Measurements from ENCODE around the gene RNF150. TPM values are rescaled to one million over a fixed set of nuclear protein-coding genes. Genes with fewer than 3 reads are reported as not detected.

Gene RNF150
- polyA plus RNA-seq, 1 donor: 36.4 TPM

GRCh38 chr4:141131723-141132071, 1.6 kb downstream of the RNF150 start:
- DNase-seq (ENCODE audit: low read depth): no peak

DNA sequence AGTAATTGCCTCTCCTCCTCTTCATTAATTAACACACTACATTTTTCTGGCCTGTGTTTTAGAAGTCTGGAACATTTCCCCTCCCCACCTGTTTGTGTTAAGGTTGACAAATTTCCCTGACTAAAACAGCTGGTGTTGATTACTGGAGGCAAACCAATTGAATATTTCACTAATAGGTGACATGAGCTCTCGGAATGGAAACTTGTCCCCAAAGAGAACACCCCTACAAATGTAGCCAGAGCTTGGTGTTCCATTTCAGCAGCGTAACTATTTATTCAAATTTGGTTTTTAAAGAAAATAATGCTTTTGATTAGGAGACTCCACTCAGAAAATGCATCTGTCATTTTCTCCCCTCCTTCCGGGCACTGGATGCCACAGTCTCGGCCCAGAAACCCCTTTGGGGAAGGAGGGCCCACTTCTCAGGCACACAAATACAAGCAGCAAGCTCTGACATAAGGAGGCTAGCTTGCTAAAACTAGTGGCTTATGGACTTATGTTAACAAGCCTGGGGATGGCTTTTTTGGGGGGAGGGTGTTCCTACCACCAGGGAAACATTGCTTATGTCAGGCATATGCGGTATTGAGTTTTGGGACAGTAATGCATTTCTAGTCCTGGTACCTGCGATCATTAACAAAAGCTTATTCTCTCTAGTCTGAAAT, 2.2 kb downstream of the RNF150 start:
- DNase-seq (ENCODE audit: low read depth): no peak

- DNase-seq (ENCODE audit: low read depth): no peak
Measured at GRCh38 chr4:141127884-141128283, 5.4 kb downstream of the RNF150 start.

- no peak for DNase-seq (ENCODE audit: low read depth)
Measured at GRCh38 chr4:141126769-141127168, 6.5 kb downstream of the RNF150 start.

GRCh38 chr4:141124224-141124623, 9.0 kb downstream of the RNF150 start:
- no peak for DNase-seq (ENCODE audit: low read depth)

DNA sequence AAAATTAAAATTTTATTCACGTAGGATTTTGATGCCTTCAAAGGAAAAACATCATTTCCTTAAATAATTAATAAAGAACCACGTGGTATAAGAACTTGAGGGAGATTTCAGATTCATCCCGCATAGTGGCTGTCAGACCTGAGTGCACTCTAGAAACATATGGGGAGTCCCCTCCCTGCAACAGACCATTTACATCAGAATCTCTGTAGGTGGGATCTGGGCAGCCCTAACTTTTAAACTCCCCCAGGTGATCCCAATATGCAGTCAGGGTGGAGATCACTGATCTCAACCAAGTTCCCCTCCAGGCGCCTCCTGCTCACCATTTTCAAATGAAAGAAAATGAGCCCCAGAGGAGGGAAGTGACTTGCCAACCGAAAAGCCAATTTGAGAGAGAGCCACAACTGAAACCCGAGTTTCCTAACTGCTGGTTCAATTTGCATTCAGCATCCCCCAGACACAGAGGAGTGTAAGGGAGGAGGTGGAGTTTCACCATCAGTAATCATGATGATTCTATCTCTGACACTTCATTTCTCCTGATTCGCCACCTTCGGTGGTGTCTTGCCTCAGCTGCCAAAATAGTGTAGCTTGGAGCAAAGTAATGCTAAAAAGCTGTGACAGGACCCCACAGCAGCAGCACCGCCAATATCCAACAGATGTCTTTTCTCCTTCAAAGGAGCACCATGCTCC, 11.4 kb downstream of the RNF150 start:
- no peak for DNase-seq (ENCODE audit: low read depth)

- DNase-seq (ENCODE audit: low read depth): no peak
Measured at GRCh38 chr4:141121101-141121500, 12.2 kb downstream of the RNF150 start.

- no peak for DNase-seq (ENCODE audit: low read depth)
Measured at GRCh38 chr4:141120036-141120593, 13.2 kb downstream of the RNF150 start.

DNA sequence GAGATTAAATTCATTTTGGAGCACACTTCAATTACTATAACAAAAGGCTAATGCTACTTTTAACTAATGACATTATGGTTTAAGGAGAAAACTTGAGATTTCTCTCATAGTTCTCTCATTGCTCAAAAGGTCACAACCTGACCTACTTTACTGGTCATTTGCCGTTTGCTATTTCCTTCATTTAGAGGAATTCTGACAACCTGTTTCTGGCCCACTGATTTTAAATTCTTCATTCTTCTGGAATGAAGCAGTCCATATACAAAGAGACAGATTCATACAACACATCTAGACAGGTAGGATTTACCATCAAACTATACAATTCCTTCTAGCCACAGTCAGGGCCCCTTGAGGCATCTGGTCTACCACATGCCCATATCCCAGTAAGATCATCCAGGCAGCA, 14.2 kb downstream of the RNF150 start:
- no peak for DNase-seq (ENCODE audit: low read depth)

DNA sequence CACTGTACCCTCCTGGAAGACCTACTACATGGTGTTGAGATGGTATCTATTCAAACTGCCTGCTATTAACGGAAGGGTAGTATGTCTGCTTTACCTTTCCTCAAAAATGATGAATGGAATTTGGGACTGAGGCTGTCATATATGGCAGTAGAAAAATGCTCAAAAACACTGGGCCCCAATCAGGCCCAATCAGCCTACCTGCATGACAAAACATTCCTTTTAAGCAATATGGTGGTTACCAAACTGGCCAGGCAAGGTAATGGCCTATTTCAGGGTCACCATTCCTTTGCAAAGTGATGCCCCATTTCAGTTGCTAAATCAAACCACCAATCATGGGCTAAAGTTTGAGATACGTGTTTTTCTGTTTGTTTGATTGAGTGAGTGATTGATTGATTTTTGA, 14.9 kb downstream of the RNF150 start:
- DNase-seq (ENCODE audit: low read depth): no peak

DNA sequence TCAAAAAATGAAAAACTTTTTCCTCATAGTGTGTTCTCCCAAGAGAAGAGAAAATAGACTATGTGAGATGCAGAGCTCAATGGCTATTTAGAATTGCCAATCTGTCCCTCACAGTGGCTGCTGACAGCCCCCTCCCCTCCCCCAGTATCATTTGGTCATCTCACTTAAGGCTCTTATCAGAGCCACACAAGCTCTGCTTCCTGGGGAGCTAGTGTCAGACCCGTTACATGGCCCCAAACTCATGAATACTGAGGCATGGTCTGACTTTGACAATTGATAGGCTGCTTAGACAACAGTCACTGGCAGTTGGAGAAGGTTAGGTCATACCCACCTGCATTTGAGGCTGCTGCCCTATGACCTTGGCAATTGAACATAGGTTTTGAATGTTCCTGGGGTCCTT, 15.3 kb downstream of the RNF150 start:
- no peak for DNase-seq (ENCODE audit: low read depth)

DNA sequence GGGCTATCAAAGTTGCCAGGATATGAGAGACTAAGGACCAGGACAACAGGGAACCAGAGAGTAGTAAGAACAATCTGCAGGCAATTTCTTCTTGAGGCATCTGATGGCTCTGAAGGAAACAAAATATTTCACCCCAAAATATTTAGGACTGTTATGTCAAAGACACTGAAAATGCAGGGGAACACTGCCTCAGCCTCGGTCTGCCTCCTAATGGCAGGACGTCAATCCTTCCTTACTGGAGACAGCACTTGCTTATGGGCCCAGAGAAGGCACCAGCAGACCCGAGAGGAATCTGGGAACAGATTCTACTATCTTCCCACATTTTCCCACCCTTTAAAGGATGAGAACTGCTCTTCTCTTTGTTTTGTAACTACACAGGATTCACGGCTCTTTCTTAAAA, 23.3 kb downstream of the RNF150 start:
- no peak for DNase-seq (ENCODE audit: low read depth)

DNA sequence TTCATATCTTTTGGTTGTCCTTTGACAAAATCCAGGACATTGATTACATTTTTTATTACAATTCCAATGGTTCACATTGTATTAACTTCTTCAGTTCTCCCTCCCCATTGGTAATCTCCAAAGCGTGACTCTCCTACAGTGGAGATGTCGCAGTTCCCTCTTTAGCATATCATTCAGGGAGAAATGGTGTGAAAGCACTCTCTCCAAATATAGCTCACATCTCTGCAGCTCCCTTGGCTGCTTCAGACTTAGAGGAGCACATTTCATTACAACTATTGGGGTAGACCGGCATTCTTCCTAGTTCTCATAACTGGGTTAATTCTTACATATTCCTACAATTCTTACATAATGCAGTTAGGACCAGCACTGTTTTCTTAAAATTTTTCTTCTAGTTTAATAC, 25.3 kb downstream of the RNF150 start:
- DNase-seq (ENCODE audit: low read depth): no peak

DNA sequence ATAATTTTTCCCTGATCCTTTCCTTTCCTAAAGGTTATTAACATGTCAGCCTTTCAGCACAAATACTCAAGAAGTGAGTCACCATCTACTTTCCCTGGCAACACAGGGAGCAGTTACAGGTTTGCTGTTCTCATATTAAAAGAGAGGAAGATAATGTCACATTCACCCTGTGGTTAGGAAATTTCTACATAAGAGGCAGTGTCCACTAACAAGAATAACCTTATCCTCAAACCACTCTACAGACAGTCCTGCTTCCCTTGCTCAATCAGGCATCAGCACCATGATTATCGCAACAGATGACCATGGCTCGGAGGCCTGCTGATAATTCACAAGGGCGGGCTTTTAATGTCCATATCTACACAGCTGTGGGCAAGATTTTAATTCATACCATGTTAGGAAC, 30.9 kb downstream of the RNF150 start:
- DNase-seq (ENCODE audit: low read depth): no peak

GRCh38 chr4:141101511-141101910, 31.8 kb downstream of the RNF150 start:
- DNase-seq (ENCODE audit: low read depth): no peak

DNA sequence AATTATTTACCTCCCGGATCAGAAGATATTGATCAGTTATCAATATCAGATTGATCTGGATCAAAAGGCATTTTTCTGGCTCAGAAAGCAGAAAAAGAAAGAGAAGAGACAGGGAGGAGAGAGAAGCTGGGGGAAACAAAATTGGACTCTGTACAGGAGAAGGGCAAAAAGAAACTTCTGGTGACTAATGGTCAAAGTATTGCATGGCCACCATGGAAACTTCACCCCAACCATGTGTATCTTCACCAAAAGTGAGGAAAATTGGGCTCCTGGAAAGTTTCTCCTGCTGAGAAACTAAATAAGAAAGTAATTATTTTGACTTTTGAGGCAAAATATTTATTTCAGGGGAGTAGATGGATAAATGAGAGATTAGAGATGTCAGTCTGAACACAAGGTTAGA, 33.9 kb downstream of the RNF150 start:
- no peak for DNase-seq (ENCODE audit: low read depth)

DNA sequence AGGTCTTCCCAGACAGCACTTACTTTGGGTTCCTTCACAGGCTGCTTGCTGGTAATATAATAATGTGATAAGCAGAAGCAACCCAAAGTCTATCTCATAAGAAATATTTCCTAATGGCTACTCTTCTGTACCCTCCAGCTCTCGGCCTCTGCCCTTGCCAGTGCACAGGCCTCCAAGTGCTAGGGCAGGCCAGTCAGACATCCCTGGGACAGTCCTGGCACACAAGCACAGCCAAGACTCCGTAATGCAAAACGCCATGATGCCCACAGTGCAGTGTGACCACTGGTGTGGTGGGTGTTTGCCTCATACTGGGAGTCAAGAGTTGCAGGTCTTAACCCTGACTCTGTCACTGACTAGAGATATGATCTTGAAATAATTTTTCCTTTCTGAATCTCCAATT, 35.1 kb downstream of the RNF150 start:
- no peak for DNase-seq (ENCODE audit: low read depth)

- no peak for DNase-seq (ENCODE audit: low read depth)
Measured at GRCh38 chr4:141090473-141090872, 42.8 kb downstream of the RNF150 start.

DNA sequence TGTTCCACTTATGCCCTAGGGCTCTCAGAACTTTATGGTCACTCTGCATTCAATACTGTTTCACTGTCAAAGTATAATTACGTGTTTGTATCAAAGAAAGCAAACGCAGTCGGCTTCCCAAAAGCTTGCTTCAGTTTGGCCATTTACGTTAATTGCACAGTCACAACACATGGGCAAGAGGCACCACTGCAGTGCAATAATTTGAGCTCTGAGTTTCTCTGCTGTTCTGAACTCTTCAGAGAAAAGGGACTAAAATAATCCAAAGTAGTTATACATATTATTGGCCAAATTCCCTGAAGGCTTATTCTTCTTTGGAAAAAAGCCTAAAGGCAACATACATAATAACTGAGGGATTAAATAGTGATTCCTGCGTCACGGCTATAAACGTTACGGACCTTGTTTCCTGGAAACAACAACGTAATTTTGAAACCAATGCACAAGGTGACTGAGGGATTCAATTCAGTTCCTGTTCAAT, 51.3 kb downstream of the RNF150 start:
- no peak for DNase-seq (ENCODE audit: low read depth)

DNA sequence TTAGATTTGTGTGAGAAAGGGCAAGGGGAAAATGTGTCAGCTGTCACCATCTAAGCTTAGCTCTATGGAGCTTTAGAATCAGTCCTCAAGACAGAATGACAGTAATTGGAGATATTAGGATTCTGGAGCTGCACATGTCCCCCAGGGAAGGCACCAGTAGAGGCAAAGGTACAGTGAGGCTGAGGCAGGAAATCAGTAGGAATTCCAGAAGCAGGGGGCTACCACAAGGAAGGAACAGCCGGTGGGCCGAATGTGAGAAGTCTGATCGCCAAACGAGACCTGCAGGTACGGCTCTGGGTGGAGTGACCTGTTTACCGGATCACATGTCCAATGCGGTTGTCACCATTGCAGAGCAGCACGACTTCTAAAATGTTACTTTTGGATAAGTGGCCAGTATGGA, 52.6 kb downstream of the RNF150 start:
- DNase-seq (ENCODE audit: low read depth): no peak

DNA sequence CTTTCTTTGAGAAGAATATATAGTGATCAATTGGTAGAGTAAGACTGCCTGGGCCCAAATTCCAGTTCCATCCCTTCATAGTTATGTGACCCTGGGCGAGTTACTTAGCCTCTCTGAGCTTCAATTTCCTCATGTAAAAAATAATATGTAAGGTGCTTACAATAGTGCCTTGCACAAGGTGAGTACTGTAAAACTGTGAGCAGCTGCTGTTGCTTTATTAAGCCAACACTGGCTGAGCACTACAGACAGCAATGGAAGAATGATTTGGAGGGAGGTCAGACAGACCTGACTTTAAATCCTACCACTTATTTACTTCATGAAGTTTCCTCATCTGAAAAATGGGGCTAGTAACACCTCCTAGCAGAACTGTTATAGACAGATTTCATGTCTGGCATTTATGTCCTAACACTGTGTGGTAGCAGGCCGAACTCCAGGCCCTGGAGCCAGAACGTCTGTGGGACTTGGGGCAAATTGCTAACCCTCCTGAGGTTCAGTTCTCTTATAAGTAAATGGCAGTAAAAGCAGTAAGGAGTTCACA, 53.8 kb downstream of the RNF150 start:
- no peak for DNase-seq (ENCODE audit: low read depth)

DNA sequence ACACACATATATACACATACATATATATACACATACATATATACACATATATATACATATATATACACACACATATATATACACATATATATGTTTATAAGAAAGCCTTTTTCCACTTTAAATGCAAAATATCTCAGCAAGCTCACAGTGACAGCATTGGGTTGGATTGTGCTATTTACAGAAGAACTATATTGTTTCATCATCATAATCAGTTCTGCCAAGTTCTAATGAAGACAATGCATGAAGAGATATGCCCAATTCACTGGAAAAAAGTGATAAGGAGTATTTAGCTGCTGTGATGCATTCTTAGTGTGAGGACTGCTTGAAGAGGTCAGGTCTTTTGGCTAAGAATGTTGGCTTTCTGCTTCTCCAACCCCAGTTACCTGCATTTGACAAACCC, 54.4 kb downstream of the RNF150 start:
- no peak for DNase-seq (ENCODE audit: low read depth)

DNA sequence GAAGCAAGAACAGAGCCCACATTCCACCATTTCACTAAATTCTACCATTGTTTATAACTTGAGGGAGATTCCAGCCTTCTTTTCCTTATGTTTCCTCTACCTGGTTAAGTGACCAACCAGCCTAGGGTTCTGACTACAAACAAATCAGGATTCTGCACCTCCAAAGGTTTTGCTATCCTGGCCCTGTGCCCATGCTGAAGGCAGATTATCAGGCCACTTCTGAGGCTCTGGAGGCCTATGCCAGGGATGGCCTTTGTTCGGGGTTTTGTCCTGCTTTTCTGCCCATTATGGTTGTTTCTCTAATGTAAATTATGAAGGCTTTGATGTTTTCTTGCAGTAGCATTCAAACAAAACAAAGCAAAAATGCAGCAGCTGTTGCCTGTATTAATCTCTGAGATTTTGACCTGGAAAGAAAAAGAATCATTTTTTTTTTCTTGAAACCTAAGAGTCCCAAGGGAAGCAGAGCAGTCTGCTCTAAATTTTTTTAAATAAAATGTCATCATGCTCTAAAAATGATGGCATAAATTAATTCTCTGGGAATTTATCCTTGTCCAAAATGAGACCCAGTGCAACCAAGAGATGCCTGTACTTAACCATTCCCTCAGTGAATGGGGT, 55.6 kb downstream of the RNF150 start:
- DNase-seq (ENCODE audit: low read depth): no peak

Data from forelimb muscle (tissue), 1 donor.